NCI-H2107 (cell line): Measurements from ENCODE around the gene CTBS.
"Not testable (repeated sequence)": the region's sequence is repeated elsewhere in the genome, so short reads cannot be mapped to it uniquely, and the experiment has no call there.

Experiments used
- DNase-seq: peaks from one replicate; lab custom pipeline; 2025; lab: John Stamatoyannopoulos, UW

The CTBS gene

DNA sequence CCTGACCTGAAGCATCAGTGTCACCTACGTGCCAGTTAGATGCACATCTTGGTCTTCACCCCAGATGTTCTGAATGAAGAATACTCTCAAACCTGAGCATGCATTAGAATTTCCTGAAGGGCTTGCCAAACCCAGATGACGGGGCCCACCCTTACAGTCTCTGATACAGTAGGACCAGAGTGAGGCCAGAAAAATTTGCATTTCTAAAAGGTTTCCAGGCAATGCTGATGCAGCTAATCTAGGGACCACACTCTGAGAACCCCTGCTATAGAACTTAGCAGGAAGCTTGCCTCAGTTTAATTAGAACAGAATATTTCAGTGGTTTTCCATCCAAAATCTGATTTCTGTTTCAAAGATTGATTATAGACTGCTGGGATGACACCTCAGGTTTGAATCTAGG is 9.9 kb upstream of the CTBS start:
- no peak for DNase-seq

DNA sequence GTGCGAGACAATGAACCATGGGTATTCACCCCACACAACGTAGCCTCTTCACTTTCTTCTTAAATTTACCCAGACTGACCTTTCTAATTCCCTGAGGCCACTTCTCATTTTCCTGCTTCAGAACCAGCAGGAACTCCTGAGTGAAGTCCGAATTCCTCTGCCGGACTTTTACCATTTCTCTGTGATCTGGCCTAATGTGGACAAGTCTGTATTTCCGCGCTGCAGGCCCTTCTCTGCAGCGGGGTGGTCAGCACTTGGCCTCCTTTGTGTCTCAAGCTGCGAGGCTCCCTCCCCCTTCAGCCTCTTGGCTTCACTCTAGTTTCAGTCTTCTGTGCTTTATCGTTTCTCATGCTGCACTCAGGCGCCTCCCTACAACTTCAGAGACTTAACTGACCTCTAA is 9.4 kb upstream of the CTBS start:
- DNase-seq = no peak

DNA sequence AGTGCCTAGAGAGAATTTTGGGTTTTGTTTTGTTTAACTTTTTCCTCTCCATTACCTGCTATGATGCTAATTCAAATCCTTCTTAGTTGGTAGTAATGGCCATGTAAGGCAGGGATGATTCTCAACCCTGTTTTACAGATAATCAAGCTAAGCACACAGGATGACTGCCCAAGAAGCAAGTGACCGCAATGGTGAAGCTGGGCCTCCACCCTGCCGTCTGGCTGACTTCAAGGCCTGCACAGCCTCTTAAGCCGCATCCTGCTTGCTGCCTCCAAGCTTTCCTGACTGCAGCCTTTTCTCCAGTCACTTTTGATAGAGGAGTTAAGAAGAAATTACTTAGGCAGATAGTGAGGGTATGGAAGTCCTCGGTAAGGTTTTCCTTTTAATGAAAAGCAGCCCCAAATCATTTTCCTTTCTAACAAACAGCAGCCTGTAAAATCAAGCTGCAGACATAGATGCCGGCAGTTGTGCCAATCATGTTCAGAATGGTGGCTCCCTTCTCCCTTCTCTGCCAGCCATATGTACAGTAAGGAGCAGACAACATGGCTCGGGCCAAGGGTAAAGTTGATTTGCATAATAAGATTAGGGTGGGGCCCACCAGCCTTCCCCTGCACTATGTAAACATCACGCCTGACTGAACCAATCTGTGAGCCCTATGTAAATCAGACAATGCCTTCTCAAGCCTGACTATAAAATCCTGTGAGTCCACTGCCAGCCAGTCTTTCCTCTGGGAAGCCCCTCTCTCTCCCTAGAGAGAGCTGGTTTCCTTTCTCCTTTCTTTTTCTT is 8.8 kb upstream of the CTBS start:
- DNase-seq = no peak

DNA sequence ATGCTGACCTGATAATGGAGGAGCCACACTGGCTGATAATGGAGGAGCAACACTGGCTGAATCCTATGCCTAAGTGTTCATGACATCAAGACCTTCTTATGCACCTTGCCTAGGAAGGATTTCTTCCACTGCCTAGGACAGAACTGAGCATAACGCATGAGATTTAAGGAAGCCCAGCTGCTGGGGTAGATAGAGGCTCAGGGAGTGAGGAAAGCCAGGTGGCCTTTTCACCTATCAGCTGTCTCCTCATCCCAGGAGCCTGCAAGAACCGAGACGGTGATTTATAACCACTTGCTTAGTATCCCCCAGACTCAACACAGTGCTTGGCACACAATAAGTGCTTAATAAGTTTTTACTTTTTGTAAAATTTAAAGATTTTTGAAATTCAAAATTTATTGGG is 7.4 kb upstream of the CTBS start:
- no peak for DNase-seq

DNA sequence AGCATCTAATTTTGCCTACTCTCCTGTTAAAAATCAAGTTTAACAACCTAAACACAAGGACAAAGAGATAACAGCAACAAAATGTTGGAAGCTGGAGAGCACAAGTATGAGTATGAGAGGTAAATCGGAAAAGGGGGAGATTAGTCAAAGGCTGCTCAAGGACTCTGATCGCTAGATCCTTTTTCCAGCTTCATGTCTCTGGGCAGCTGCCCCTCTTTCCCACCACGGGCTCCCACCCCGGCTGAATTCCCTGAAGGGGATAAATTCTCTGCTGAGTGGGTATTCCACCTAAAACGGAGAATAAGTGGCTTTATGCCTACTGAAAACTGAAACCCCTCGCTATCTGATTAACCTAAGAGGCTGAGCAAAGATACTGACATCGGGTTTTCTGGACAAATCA is 696 bp upstream of the CTBS start:
- DNase-seq = no peak

DNA sequence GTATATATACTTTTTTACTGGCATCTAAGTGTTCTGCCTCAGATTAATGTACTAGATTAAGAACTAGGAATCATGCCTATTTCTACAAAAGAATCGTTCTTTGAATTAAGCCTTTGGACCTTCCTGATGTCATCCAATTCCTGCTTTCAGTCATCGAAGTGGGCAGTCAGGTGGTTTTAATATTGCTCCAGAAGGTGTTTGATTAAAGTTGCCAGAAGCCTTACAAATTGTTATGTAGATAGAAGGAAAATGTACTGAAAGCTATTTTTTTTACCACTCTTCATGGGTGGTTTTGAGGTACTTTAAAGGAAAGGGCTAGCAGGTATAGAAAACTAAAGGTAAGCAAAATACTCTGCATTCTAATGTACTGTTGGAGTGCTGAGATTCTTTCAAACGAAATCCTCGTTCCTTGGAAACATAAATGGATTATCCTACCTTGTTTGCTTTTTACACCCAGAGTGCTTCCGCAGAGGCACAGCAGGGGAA is 716 bp downstream of the CTBS start:
- no peak for DNase-seq

DNA sequence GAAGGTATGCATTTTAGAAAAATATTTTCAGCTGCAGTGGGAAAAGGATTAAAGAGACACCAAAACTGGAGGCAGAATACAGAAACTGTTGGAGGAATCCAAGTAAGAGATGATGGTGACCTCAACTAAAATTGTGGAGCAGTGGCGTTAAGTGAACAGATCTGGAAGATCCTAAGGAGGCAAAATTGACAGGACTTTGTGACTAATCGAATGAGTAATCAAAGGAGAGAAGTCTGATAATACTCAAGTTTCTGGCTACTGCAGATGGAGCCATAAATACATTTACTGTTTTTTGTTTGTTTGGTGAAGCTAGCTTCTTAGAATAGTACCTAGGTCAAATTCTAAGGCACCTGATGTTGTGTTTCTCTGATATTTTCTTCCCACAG is 3.1 kb downstream of the CTBS start:
- DNase-seq = no peak

DNA sequence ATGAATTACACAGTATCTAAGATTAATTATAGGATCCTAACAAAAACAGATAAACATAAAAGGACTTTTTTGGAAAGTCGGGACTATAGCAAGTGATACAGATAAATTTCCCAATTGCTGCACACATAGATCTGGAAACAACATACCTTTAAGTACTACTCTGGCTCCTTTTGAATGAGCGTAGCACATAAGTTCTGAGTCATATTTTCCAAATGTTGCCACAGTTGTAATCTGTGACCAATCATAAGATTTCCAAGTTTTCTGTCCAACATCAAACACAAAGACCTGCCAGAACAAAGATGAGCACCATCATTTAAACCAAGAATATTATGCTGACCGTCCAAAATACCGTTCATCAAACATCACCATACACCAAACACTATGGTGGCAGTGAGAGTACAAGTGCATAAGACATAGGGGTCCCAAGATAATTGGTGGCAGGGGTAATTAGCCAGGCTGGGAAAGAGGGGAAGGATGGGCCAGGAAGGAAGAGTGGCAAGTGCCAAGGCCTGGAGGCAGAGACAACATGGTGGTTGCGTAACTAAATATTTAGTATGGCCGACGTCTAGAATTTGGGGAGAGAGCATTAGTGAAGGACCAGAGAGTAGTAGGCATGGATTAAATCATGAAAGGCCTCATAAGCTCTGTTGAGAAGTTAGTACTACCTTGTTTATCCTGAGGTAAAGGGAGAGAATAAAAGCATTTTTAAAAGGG is 3.6 kb downstream of the CTBS start:
- DNase-seq = no peak

DNA sequence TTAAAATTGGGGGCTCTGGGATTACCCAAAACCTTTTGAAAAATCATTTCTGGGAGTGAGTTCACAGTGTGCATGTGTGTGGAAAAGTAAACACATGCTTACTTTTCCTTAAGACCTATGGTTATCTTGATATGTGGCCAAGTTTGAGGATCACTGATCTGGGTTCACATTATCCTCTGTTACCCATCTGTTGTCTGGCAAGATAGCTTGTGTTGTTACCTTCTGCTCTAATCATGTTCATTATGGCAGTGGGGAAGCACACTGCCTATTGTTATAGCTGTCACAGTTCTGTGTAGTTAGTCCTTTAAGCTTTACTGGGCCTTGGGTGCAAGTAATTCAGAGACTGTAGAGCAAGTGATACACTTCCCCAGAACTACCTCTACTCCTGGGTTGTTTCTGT is 5.0 kb downstream of the CTBS start:
- no peak for DNase-seq

DNA sequence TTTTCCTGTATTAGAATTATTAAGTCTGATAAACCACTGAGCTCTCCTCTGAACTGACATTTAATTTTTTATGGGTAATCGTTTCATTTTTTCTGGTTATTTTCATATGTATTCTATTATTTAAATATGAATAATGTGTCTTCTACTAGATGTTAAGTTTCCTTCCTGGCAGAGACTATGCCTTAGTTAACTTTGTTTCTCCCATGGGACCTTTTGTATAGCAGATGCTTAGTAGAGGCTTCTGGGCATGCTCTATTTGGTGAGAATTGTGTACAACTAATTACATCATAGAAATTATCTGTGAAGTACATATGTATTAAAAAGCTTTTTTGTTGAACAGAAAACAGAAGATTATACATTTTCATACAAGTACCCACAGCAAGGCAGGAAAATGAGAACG is 23.4 kb downstream of the CTBS start:
- no peak for DNase-seq

DNA sequence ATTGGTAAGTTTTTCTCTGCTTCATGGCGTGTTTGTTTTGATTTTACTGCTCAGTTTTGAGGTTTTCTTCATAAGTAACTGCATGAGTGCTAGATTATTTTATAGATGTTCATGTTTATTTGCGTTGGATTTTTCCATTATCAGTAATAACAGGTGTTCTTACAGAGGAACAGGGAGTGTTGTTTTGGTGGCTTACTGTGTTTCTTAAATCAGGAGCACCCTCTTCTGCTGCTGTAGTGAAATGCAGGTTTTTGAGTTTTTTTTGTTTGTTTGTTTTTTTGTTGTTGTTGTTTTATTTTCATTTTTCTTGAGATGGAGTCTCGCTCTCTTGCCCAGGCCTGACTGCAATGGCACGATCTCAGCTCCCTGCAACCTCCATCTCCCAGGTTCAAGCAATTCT is 32.6 kb downstream of the CTBS start:
- no peak for DNase-seq

DNA sequence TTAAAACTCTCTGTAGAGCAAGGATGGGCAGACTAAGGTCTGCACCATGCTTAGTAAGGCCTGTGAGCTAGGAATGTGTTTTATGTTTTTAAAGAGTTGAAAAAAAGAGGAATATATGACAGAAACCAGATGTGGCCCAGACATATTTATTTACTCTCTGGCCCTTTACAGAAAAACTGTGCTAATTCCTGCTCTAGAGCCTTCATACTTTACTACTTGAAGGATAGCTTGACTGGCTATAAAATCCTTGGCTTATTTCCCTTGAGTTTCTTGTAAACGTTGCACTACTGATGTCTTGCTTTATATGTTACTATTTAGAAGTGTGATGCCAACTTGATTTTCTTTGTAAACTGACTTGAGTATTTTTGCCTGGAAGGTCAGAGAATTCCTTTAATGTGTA is 33.5 kb downstream of the CTBS start:
- DNase-seq = no peak

DNA sequence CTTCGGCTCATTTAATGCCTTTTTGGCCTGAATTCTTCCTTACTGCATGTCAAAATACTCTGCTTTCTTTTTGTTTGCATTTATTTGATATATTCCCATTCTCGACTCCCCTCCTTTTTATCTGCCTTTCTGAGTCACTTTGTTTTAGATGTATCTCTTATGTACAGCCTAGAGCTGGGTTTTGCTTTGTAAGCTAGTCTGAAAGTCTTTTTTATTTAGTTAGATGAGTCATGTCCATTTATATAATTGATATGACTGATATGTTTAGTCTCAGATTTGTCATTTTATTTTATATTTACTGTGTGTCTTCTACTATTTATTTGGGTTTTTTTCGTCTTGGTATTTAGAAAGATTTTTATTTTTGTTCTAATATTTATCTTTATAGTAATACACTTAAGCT is 34.3 kb downstream of the CTBS start:
- no peak for DNase-seq

DNA sequence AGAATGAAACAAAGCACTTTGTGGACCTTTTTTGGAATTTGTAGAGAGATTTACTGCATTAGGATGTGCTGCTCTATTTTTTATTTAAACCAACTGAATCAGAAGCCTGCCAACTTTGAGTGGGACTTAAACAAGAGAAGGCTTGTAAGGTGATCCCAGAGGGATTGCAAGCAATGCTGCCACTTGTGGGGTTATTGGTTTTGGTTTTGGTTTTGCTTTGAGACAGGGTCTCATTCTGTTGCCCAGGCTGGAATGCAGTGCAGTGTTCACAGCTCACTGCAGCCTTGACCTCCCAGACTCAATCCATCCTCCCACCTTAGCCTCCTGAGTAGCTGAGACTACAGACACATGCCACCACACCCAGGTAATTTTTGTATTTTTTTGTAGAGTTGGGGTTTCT is 35.6 kb downstream of the CTBS start:
- no peak for DNase-seq

DNA sequence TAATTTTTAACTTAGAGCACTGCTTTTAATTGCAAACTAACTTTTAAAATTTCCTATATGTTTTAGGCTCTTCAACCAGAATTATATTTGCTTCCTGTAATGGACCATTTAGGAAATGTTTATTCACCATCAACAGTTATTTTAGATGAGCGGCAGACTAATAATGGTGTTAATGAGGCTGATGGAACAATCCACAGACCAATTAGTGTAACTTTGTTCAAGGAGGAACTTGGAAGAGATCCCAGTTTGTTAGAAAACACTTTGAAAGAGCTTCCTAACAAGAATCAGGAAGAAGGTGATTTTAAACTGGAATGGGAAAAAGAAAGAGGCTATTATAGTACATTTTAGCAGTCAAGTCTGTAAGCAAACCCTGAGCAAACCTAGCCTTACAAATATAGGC is 48.5 kb downstream of the CTBS start:
- no peak for DNase-seq

DNA sequence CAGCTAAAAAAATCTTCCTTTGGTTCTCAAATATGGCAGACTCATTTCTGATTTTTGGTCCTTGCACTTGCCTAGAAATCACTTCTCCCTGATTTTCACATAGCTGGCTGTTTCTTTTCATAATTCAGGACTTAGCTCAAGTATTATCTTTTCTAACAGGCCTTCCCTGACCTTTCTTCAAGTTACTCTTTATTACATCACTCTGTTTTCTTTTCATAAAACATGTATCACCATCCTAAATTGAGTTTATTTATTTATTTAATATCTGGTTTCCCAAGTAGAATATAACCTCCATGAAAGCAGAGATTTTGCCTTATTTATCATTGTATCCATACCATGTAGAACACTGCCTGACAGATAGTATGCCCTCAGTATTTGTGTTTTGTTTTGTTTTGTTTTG is 49.6 kb downstream of the CTBS start:
- DNase-seq = no peak

DNA sequence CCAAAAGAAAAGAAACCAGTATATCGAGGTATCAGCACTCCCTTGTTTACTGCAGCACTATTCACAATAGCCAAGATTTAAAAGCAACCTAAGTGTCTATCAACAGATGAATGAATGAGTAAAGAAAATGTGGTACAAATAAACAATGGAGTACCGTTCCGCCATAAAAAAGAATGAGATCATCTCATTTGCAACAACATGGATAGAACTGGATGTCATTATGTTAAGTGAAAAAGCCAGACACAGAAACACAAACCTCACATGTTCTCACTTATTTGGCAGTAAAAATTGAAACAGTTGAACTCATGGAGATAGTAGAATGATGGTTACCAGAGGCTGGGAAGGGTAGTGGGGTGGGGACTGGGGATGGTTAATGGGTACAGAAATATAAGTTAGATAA is 63.6 kb downstream of the CTBS start:
- DNase-seq = no peak

DNA sequence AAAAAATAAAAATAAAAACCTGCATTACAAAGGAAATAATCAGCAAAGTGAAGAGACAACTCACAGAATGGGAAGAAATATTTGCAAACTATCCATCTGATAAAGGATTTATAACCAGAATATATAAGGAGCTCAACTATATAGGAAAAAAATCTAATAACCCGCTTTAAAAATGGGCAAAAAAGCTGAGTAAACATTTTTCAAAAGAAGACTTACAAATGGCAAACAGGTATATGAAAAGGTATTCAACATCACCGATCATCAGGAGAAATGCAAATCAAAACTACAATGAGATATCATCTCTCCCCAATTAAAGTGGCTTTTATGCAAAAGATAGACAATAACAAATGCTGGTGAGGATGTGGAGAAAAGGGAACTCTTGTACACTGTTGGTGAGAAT is 64.1 kb downstream of the CTBS start:
- no peak for DNase-seq

DNA sequence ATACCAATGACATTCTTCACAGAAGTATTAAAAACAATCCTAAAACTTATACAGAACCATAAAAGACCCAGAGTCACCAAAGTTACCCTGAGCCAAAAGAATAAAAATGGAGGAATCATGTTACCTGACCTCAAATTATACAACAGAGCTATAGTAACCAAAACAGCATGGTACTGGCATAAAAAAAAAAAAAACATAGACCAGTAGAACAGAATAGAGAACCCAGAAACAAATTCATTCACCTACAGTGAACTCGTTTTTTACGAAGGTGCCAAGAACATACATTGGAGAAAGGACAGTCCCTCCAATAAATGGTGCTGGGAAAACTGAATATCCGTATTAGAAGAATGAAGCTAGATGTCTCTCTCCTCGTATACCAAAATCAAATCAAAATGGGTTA is 65.2 kb downstream of the CTBS start:
- no peak for DNase-seq

DNA sequence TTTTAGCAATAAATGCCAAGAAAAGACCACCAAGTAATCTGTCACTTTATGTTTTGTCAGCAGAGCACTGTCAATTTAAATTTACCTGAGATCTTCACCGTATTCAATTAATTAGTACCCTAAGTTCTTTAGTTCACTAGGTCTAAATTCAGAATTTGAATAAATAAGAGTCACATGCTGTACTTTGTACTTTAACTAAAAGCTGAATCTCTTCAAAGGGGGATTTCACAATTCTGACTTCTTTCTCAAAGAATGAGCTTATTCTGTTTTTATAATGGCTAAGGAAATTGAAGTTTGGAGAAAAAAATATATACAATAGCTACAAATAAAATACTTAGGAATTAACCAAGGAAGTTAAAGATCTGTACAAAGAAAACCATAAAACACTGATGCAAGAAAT is 65.7 kb downstream of the CTBS start:
- DNase-seq = no peak

DNA sequence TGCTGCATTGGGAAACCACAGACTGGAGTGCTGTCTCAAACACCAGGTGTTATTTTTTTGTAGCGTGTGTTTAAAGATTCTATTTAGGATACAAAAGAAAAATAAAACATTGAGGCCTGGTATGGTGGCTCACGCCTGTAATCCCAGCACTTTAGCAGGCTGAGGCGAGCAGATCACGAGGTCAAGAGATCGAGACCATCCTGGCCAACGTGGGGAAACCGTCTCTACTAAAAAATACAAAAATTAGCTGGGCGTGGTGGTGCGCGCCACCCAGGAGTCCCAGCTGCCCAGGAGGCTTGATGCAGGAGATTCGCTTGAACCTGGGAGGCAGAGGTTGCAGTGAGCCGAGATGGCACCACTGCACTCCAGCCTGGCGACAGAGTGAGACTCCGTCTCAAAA is 66.4 kb downstream of the CTBS start:
- DNase-seq = not testable (repeated sequence)

DNA sequence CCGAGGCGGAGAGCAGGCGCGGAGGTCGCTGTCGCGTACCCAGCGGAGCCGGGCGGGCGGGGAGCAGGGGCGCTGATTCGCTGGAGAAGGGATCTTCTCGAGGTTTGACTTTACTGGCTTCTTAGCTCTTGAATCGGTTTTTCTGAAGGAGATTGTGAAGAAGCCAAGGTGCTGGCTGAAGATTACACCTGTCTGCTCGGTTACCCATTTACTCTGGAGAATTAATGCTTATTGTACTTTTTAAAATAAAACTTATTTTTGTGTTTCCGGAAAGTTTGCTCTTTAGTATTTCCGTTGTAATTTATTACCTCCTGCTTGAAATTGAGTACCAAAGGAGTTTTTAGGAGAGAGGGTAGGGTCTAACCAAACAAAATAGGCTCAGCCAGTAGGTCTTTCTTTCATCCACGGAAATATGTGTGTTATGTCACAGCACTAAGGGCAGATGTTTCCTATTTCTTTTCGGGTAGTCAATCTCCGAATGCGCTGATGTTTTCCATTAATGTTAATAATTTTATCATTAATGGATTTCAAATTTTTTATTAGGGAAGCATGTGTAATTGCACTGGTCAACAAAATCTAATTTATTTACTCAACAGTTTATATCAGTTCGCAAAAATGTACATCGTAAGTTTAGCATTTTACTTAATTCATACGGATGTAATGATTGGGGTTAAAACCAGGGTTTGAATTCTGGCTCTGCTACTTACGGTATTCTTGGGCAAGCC is 67.3 kb downstream of the CTBS start:
- no peak for DNase-seq
